D721Med (cell line): ENCODE results near the gene CALHM1.

Experiments used
- DNase-seq: peaks from one replicate; pipeline ENCODE4 v3.0.0; 2011; ENCODE audit warnings: low spot score; ENCODE audit not compliant: insufficient read length
- FAIRE-seq: peaks from 2 replicates; lab custom pipeline; 2011; peaks lifted over from hg19 to GRCh38; lab: Jason Lieb, UNC
- TF ChIP-seq, protein P1 (sequence below): IDR thresholded peaks from 2 replicates; pipeline ENCODE4 v1.5.1; 2012; ENCODE audit warnings: mild to moderate bottlenecking, control low read depth; ENCODE audit not compliant: insufficient read depth; ENCODE audit errors: missing control alignments

The CALHM1 gene

DNA sequence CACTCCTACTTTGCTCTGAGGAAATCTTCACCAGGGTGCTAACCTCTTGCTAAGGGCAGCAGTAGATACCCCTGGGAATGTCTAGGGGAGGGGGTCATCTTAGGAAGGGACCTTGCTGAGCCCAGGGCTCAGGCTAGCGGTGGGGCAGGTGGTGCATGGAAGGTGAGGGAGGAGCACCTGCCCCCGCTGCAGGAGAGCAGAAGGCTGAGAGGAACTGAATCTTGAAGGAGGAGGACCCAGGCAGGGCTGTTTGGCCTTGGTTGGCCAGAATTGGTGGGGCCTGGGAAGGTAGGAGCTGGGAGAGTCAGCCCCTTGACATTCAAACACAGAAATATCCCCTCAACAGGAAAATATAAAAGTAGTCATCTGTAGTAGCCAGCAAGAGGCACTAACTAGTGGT, 13.3 kb upstream of the CALHM1 start:
- DNase-seq: no peak
- TF ChIP-seq, protein P1, sequence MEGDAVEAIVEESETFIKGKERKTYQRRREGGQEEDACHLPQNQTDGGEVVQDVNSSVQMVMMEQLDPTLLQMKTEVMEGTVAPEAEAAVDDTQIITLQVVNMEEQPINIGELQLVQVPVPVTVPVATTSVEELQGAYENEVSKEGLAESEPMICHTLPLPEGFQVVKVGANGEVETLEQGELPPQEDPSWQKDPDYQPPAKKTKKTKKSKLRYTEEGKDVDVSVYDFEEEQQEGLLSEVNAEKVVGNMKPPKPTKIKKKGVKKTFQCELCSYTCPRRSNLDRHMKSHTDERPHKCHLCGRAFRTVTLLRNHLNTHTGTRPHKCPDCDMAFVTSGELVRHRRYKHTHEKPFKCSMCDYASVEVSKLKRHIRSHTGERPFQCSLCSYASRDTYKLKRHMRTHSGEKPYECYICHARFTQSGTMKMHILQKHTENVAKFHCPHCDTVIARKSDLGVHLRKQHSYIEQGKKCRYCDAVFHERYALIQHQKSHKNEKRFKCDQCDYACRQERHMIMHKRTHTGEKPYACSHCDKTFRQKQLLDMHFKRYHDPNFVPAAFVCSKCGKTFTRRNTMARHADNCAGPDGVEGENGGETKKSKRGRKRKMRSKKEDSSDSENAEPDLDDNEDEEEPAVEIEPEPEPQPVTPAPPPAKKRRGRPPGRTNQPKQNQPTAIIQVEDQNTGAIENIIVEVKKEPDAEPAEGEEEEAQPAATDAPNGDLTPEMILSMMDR: no peak
- FAIRE-seq: no peak

DNA sequence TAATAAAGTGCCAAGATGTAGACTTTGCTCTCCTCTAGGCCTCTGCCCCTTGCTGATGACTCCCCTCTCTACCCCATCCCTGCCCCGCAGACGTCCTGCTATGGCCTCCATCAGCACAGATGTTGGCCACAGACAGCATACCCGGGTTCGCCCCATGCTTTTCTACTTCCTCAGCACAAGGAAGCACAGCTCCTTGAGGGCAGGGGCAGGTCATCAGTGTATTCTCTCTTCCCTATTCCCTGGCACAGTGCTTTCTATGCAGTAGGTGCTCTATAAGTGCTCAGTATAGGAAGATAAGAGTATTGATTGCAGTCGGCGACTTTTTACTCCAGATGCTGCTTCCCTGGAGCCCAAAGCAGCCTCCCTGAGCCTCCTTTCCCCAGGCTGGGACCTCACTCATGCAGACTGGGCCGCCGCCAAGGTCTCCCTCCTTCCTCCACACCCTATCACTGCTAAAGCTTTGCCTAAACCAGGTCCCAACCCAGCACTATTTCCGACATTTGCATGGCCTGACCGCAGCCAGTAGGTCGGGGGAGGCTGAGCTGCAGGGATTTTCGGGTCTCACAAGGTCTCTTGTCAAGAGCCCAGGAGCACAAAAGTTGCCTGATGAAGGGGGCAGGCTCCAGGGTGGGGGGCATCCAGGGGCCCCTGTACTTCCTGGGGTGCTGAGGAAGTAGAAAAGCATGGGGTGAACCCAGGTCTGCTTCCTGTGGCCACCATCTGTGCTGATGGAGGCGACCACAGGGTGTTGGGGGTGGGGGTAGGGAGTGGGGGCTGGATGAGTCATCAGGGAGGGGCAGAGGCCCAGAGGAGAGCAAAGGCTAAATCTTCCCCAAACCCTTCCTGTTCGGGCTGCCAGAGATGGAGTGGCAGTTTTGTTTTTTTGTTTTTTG, 12.3 kb upstream of the CALHM1 start:
- no peak for FAIRE-seq
- DNase-seq: no peak
- TF ChIP-seq, protein P1: no peak

DNA sequence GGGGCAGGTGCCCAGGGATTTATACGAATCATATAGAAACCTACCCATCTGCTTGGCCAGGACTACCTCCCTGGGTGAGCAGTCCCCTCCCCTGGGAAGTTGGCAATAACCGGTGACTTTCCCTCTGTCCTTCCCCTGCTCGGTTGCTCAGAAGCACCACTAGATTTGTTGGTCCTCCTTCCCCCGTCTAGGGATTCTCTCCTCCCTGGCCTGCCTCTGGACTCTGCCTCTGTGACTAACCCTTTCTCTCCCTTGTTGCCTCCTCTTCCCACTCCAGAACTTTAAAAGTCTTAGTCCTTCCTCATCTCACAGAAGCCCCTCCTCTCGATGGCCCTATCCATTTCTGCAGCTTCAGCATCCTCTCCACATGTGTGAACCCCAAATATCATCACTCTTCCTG, 10.5 kb upstream of the CALHM1 start:
- FAIRE-seq: no peak
- TF ChIP-seq, protein P1: no peak

DNA sequence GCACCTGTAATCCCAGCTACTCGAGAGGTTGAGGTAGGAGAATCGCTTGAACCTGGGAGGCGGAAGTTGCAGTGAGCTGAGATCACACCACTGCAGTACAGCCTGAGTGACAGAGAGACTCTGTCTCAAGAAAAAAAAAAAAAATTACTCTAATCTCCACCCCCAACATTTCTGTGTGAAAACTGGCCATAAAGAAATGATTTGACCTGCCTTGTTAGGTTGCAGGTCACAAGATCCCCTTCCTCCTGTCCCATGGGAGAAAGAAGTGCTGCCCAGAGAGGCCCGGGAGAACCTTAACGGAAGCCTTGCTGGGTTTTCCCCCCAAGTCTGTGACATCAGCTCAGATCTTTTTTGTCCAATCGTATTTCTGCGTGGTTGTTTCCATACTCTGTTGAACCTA, 8.7 kb upstream of the CALHM1 start:
- TF ChIP-seq, protein P1: no peak
- FAIRE-seq (no peak), DNase-seq (no peak)

More for the DNA sequence above, 10.5 kb upstream of the CALHM1 start:
- no peak for DNase-seq

DNA sequence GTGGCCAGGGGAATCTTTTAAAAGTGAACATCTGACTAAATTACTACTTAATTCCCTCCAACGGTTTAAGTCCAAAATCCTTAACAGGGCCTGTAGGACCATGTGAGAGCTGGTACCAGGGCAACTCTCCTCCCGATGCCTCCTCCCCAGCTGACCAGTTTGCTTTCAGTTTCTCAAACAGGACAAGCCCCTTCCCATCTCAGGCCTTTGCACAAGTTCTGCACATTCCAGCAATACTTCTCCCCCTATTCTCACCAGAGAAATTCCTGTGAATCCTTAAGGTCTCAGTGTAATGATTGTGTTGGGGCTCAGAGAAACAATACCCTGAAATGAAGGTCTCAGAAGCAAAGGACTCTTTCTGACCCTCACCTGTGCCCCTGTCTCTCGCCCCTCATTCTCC, 8.0 kb upstream of the CALHM1 start:
- DNase-seq: no peak
- FAIRE-seq: no peak
- TF ChIP-seq, protein P1: no peak

DNA sequence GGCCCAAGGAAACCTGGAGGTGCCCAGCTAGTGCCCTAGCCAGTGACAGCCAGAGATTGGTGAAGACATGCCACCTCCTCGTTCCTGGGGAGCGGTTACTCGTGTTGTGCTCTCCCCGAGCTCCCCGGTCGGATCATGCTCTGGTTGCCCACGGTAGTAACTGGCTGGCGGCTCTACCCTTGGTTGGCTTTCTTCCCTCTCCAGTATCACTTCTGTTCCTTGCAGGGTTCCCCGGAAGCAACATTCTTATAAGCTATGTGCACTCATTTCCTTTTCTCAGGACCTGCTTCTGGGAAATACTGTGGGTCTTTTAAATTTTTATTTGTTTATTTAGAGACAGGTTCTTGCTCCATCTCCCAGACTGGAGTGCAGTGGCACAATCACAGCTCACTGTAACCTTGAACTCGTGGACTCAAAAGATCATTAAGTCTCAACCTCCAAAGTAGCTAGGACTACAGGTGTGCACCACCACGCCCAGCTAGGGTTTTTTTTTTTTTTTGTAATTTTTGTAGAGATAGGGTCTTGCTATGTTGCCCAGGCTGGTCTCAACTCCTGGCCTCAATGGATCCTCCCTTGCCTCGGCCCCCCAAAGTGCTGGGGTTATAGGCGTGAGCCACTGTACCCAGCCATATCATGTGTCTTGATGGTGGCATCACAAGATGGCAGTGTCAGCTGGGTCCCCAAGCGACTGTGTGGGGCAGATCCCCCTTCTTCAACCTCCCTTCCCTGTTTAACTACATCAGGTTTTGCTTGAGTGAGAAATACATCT, 6.9 kb upstream of the CALHM1 start:
- FAIRE-seq (no peak), DNase-seq (no peak)
- TF ChIP-seq, protein P1: no peak
